Embryonic facial prominence (tissue), 1 donor: ENCODE results near the gene RFX2.
"Not testable (repeated sequence)": the region's sequence is repeated elsewhere in the genome, so short reads cannot be mapped to it uniquely, and the experiment has no call there.

Source experiments
- DNase-seq: peaks from one replicate; pipeline ENCODE4 v3.0.0-alpha.2; 2016; ENCODE audit errors: extremely low spot score

The RFX2 gene

GRCh38 chr19:6038634-6039405 is 71.5 kb downstream of the RFX2 start:
- no peak for DNase-seq

GRCh38 chr19:6035026-6035425 is 75.3 kb downstream of the RFX2 start:
- DNase-seq = no peak

- DNase-seq = no peak
Observed at GRCh38 chr19:6034512-6034911, 75.8 kb downstream of the RFX2 start.

- no peak for DNase-seq
Observed at GRCh38 chr19:6033744-6034264, 76.5 kb downstream of the RFX2 start.

GRCh38 chr19:6032827-6033226 is 77.5 kb downstream of the RFX2 start:
- DNase-seq = no peak

- no peak for DNase-seq
Observed at GRCh38 chr19:6032381-6032780, 77.9 kb downstream of the RFX2 start.

- no peak for DNase-seq
Observed at GRCh38 chr19:6030214-6030507, 80.1 kb downstream of the RFX2 start.

GRCh38 chr19:6026390-6027227 is 83.7 kb downstream of the RFX2 start:
- DNase-seq = no peak

- not testable (repeated sequence) for DNase-seq
Observed at GRCh38 chr19:6024756-6025155, 85.5 kb downstream of the RFX2 start.

GRCh38 chr19:6023936-6024335 is 86.4 kb downstream of the RFX2 start:
- no peak for DNase-seq

GRCh38 chr19:6023085-6023682 is 87.1 kb downstream of the RFX2 start:
- no peak for DNase-seq

- DNase-seq = no peak
Observed at GRCh38 chr19:6022570-6023064, 87.7 kb downstream of the RFX2 start.

- DNase-seq = peak; percentile 58
Observed at GRCh38 chr19:6021878-6022569, 88.3 kb downstream of the RFX2 start.

GRCh38 chr19:6020972-6021805 is 89.1 kb downstream of the RFX2 start:
- no peak for DNase-seq

GRCh38 chr19:6020166-6020882 is 90.0 kb downstream of the RFX2 start:
- DNase-seq = no peak

- no peak for DNase-seq
Observed at GRCh38 chr19:6018786-6019185, 91.5 kb downstream of the RFX2 start.

- DNase-seq = no peak
Observed at GRCh38 chr19:6017576-6017975, 92.7 kb downstream of the RFX2 start.

- DNase-seq = no peak
Observed at GRCh38 chr19:6015841-6016545, 94.3 kb downstream of the RFX2 start.

GRCh38 chr19:6014551-6015135 is 95.7 kb downstream of the RFX2 start:
- no peak for DNase-seq
